HEK293 (cell line): ENCODE data around the gene XIRP1.

Source experiments
- CTCF ChIA-PET: fragments of 350-600 bp; formaldehyde crosslinking; extraction: SDS; loops from one replicate; lab custom pipeline; 2021; ENCODE audit warnings: antibody characterized with exemption; lab: Yijun Ruan, JAX
- POLR2A ChIA-PET: fragments of 300-600 bp; formaldehyde crosslinking; extraction: SDS; loops from one replicate; lab custom pipeline; 2020; ENCODE audit warnings: antibody characterized with exemption, inconsistent platforms; lab: Yijun Ruan, JAX
- H3K27ac ChIP-seq: fragments of 200-500 bp; sonication (Bioruptor generic); 2 replicates; pipeline ENCODE4 v1.5.1; 2014; ENCODE audit warnings: low read depth, low read length, control low read depth, inconsistent platforms; ENCODE audit errors: extremely low read depth
- H3K36me3 ChIP-seq, 2 experiments: fragments of 200-500 bp in 1 of 2; sonication (Bioruptor generic) in 1 of 2; 1 replicate in 1 of 2; 2 replicates in 1 of 2; pipeline ENCODE4 v1.5.1; 2014 to 2017; ENCODE audit warnings: inconsistent platforms in 2 of 2, low read length in 2 of 2; ENCODE audit not compliant: control insufficient read depth in 2 of 2, insufficient read depth in 1 of 2
- H3K4me1 ChIP-seq: fragments of 200-500 bp; sonication (Bioruptor generic); 2 replicates; pipeline ENCODE4 v1.5.1; 2014; ENCODE audit warnings: mild to moderate bottlenecking, low read length, inconsistent platforms; ENCODE audit not compliant: control insufficient read depth, insufficient read depth
- H3K4me3 ChIP-seq: 2 replicates; pipeline ENCODE4 v1.5.1; 2011; ENCODE audit warnings: low read depth, mild to moderate bottlenecking, control low read depth, low read length, moderate library complexity
- H3K9me3 ChIP-seq: fragments of 200-500 bp; sonication (Bioruptor generic); 2 replicates; pipeline ENCODE4 v1.5.1; 2014; ENCODE audit warnings: low read depth, low read length, inconsistent platforms; ENCODE audit not compliant: control insufficient read depth, insufficient read depth
- GLI2 ChIP-seq: fragments of 450-650 bp; formaldehyde crosslinking; IDR thresholded peaks from 2 replicates; pipeline ENCODE4; 2017; ENCODE audit warnings: missing biosample characterization, missing genetic modification characterization, low read depth, borderline replicate concordance
- KLF7 ChIP-seq: fragments of 450-650 bp; formaldehyde crosslinking; IDR thresholded peaks from 2 replicates; pipeline ENCODE4 v1.5.1; 2016; ENCODE audit warnings: missing biosample characterization, missing genetic modification characterization, borderline replicate concordance
- OSR2 ChIP-seq: fragments of 450-650 bp; formaldehyde crosslinking; IDR thresholded peaks from 2 replicates; pipeline ENCODE4 v1.5.1; 2016; ENCODE audit warnings: missing biosample characterization, missing genetic modification characterization
- SALL2 ChIP-seq: fragments of 450-650 bp; formaldehyde crosslinking; IDR thresholded peaks from 2 replicates; pipeline ENCODE4 v1.5.0; 2017; ENCODE audit warnings: missing biosample characterization, mild to moderate bottlenecking, missing genetic modification characterization, borderline replicate concordance
- SCRT2 ChIP-seq: fragments of 450-650 bp; formaldehyde crosslinking; IDR thresholded peaks from 2 replicates; pipeline ENCODE4 v1.5.1; 2016; ENCODE audit warnings: missing biosample characterization, missing genetic modification characterization
- SETDB1 ChIP-seq: IDR thresholded peaks from one replicate; pipeline ENCODE4 v1.6.1; 2017; ENCODE audit warnings: mild to moderate bottlenecking, low read length, moderate library complexity, mixed read lengths; ENCODE audit not compliant: insufficient read length
- WT1 ChIP-seq: fragments of 450-650 bp; formaldehyde crosslinking; IDR thresholded peaks from 2 replicates; pipeline ENCODE4 v1.5.1; 2016; ENCODE audit warnings: missing biosample characterization, missing genetic modification characterization
- ZNF10 ChIP-seq: fragments of 450-650 bp; formaldehyde crosslinking; IDR thresholded peaks from 2 replicates; pipeline ENCODE4 v1.5.1; 2017; ENCODE audit warnings: missing biosample characterization, missing genetic modification characterization
- ZNF132 ChIP-seq: fragments of 450-650 bp; formaldehyde crosslinking; IDR thresholded peaks from 2 replicates; pipeline ENCODE4 v1.5.1; 2017; ENCODE audit warnings: missing biosample characterization, missing genetic modification characterization, borderline replicate concordance
- ZNF24 ChIP-seq: fragments of 450-650 bp; formaldehyde crosslinking; IDR thresholded peaks from 2 replicates; pipeline ENCODE4 v1.5.1; 2016; ENCODE audit warnings: missing biosample characterization, missing genetic modification characterization
- ZNF341 ChIP-seq: fragments of 450-650 bp; formaldehyde crosslinking; IDR thresholded peaks from 2 replicates; pipeline ENCODE4; 2016; ENCODE audit warnings: low read depth, missing biosample characterization, missing genetic modification characterization
- ZNF529 ChIP-seq: fragments of 450-650 bp; formaldehyde crosslinking; IDR thresholded peaks from 2 replicates; pipeline ENCODE4 v1.5.1; 2017; ENCODE audit warnings: missing genetic modification characterization, missing biosample characterization; ENCODE audit not compliant: insufficient replicate concordance
- ZNF544 ChIP-seq: fragments of 450-650 bp; formaldehyde crosslinking; IDR thresholded peaks from 2 replicates; pipeline ENCODE4 v1.5.0; 2017; ENCODE audit warnings: missing biosample characterization, missing genetic modification characterization
- ZNF580 ChIP-seq: fragments of 450-650 bp; formaldehyde crosslinking; IDR thresholded peaks from 2 replicates; pipeline ENCODE4 v1.5.1; 2016; ENCODE audit warnings: missing biosample characterization, missing genetic modification characterization
- ZNF645 ChIP-seq: fragments of 450-650 bp; formaldehyde crosslinking; IDR thresholded peaks from 2 replicates; pipeline ENCODE4; 2016; ENCODE audit warnings: missing biosample characterization, missing genetic modification characterization
- ZSCAN18 ChIP-seq: fragments of 450-650 bp; formaldehyde crosslinking; IDR thresholded peaks from 2 replicates; pipeline ENCODE4 v1.5.1; 2016; ENCODE audit warnings: missing biosample characterization, missing genetic modification characterization
- TF ChIP-seq, protein P1 (sequence below): fragments of 450-650 bp; formaldehyde crosslinking; IDR thresholded peaks from 2 replicates; pipeline ENCODE4 v1.5.1; 2016; ENCODE audit warnings: missing biosample characterization, missing genetic modification characterization

XIRP1 gene

GRCh38 chr3:39189150-39189958, 3.0 kb downstream of the XIRP1 start:
- H3K4me1 ChIP-seq = no peaks in the 10 kb centered on the region
- H3K9me3 ChIP-seq = no peaks in the 10 kb centered on the region
- H3K36me3 ChIP-seq = no peaks in the 10 kb centered on the region
- no peak overlapping the region for H3K4me3 ChIP-seq
- ChIA-PET POLR2A (interaction anchor here (1.7 kb wide), 1 partner anchor 99 kb away, joined by 6 read pairs; no protein-coding TSS in a partner anchor), CTCF (interaction anchor here (0.6 to 16.2 kb wide), 25 partner anchors 11 to 526 kb away, joined by 3 to 311 read pairs (median 4); partner anchors contain the start of gene TTC21A)
- H3K27ac ChIP-seq = no peak overlapping the region
- no peak for TF ChIP-seq ZNF529
- no peak for TF ChIP-seq ZNF544 (tag by site-specific recombination)
- no peak for TF ChIP-seq ZNF132 (tag by site-specific recombination)
- TF ChIP-seq SCRT2 (tag by site-specific recombination) = no peak

- H3K9me3 ChIP-seq = no peaks in the 10 kb centered on the region
- ChIA-PET CTCF (interaction anchor here (0.8 to 16.2 kb wide), 8 partner anchors 20 to 101 kb away, joined by 3 to 311 read pairs (median 6); partner anchors contain the start of gene TTC21A), POLR2A (interaction anchor here (1.7 kb wide), 1 partner anchor 100 kb away, joined by 6 read pairs; no protein-coding TSS in a partner anchor)
- no peak overlapping the region for H3K27ac ChIP-seq
- no peak for TF ChIP-seq SALL2 (tag by site-specific recombination)
- no peak for TF ChIP-seq ZNF529
- no peak for TF ChIP-seq KLF7 (tag by site-specific recombination)
- no peaks in the 10 kb centered on the region for H3K4me1 ChIP-seq
- no peak overlapping the region for H3K4me3 ChIP-seq
- H3K36me3 ChIP-seq = no peaks in the 10 kb centered on the region
Observed at GRCh38 chr3:39188271-39189149, 3.9 kb downstream of the XIRP1 start.

- ChIA-PET CTCF (interaction anchor here (4.5 to 16.2 kb wide), 2 partner anchors 61 to 102 kb away, joined by 47 to 311 read pairs; no protein-coding TSS in a partner anchor), POLR2A (no interaction called here)
- H3K4me1 ChIP-seq = no peaks in the 10 kb centered on the region
Observed at GRCh38 chr3:39187372-39188155, 4.8 kb downstream of the XIRP1 start.

More at GRCh38 chr3:39187372-39188155, 4.8 kb downstream of the XIRP1 start:
- Histone ChIP-seq H3K36me3 (no peaks in the 10 kb centered on the region), H3K4me3 (no peak overlapping the region), H3K9me3 (no peaks in the 10 kb centered on the region)
- TF ChIP-seq OSR2 (tag by site-specific recombination) (no peak), ZNF24 (tag by site-specific recombination) (no peak), ZSCAN18 (tag by site-specific recombination) (no peak), ZNF341 (tag by site-specific recombination) (no peak), GLI2 (tag by site-specific recombination) (no peak), ZNF10 (tag by site-specific recombination) (no peak), SETDB1 (no peak), WT1 (tag by site-specific recombination) (no peak), ZNF645 (tag by site-specific recombination) (no peak), ZNF580 (tag by site-specific recombination) (no peak)
- TF ChIP-seq, protein P1, sequence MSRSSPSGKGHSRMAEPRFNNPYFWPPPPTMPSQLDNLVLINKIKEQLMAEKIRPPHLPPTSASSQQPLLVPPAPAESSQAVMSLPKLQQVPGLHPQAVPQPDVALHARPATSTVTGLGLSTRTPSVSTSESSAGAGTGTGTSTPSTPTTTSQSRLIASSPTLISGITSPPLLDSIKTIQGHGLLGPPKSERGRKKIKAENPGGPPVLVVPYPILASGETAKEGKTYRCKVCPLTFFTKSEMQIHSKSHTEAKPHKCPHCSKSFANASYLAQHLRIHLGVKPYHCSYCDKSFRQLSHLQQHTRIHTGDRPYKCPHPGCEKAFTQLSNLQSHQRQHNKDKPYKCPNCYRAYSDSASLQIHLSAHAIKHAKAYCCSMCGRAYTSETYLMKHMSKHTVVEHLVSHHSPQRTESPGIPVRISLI (tag by site-specific recombination) = no peak
- TF ChIP-seq, all 188 proteins: peak for 0
- H3K27ac ChIP-seq = no peak overlapping the region
